GM18499 (cell line): ENCODE data around the gene HLA-DPA1.

ENCODE experiments used
- ATAC-seq: cut with Tn5 transposase; IDR thresholded peaks from one replicate; pipeline ENCODE4 v1.9.1; 2021; ENCODE audit warnings: moderate number of reproducible peaks; ENCODE audit not compliant: insufficient read depth, unreplicated experiment

The HLA-DPA1 gene

GRCh38 chr6:33019372-33019771 is 54.1 kb downstream of the HLA-DPA1 start:
- no peak for ATAC-seq

DNA sequence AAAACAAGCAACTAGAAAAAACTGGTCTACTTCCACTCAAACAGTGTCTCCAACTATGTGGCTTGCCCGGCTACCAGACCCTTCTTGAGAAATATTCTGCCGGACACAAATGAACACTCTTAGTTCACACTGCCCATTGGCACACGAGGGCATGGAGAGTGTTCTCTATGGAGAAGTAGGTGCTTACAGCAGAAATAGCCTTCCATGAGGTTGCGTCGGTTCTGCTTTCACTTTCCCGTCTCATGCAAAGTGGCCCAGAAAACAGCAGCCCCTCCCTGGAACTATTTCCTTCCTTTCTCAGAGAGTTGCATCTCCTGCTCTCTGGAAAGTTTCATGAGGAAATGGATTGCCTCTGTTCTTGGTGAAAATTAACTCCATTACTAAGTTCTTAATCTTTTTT is 54.5 kb downstream of the HLA-DPA1 start:
- no peak for ATAC-seq

DNA sequence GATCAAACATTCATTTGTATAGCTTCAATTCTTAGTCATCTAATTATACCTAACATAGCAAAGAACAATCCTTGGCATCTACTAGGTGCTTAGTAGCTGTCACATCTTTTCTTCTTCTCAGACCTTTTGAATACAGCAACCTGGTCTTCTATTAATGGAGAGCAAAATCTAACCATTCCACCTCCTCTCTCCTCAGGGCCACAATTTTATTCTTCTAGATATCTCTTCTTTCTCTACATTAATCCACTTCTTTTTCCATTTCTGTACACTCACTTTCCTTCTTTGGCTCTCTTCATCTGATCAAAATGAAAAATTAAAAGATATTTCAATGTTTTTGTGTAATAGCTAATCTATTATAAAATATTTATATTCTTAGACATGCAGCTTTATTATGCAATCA is 55.0 kb downstream of the HLA-DPA1 start:
- no peak for ATAC-seq

- no peak for ATAC-seq
These were observed 55.6 kb downstream of the HLA-DPA1 start for GRCh38 chr6:33017694-33018353.

DNA sequence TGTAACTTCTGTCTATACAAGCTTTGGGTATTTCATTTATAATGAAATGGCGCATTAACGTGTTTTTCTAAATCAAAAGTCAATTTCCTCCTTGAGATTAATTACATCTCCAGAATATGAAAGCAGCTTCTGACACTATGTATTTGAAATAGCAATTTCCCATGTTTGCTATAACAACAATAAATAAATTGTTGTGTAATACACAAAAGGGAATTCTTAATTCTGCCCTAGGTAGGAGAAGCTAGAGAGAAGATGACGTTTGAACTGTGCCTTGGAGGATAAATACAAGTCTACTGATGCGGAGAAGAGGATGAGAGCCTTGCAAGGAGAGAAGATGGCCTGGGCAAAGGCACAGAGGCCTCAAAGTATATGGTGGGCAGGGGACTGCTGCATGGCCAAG is 56.4 kb downstream of the HLA-DPA1 start:
- ATAC-seq, result no peak

DNA sequence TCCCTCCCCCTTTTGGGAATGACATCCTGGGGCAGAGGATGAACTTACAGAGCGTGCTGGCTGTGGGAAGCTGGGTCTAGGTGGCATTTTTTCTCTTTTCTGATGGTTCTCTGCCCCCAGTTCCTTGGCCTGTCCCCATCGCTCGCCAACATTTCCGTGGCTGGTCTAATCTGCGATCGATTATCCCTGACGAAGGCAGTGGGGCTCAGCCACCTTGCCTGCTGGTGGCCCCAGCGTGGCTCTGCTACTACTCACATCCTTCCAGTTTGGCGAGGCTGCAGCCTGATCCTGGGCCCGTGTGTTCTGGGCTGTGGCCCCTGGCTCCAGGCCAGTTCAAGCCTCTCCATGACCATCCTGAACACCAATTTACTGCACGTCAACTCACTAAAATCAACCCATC is 57.7 kb downstream of the HLA-DPA1 start:
- ATAC-seq, result no peak

- ATAC-seq, result no peak
These were observed 58.4 kb downstream of the HLA-DPA1 start for GRCh38 chr6:33014841-33015634.
